Measurements from ENCODE around the gene KLRG1. TPM values are rescaled to one million over a fixed set of nuclear protein-coding genes. Genes with fewer than 3 reads are reported as not detected.

KLRG1 gene
- total RNA-seq, 1 experiment from 2014 or later: 2.1 TPM

DNA sequence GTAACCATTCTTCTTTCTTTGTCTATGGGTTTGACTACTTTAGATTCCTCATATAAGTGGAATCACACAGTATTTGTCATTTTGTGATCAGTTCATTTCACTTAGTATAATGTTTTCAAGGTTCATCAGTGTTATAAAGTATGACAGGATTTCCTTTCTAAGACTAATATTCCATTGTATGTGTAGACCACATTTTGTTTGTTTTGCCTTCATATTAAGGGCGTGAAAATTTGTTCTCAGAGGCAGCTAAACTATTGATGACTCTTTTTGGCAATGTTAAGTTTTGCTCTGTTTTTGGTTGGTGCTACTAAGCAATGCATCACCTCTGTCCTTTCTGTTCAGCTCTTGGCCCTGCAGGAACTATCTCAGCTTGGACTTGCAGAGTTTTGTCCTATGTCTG is 1.7 kb upstream of the KLRG1 start:
- no peaks in the 10 kb centered on the region for H3K79me2 ChIP-seq (ENCODE audit: insufficient read depth, low read length)
- H4K91ac ChIP-seq (ENCODE audit: insufficient read length, low read depth, low read length): no peak overlapping the region
- no peaks in the 10 kb centered on the region for H3K4me1 ChIP-seq (ENCODE audit: insufficient read depth, low read length)
- no peaks in the 10 kb centered on the region for H3K79me1 ChIP-seq (ENCODE audit: insufficient read depth, low read depth, low read length, poor library complexity, severe bottlenecking)
- no CpG with 5 or more reads among the region's 1 CpG for WGBS (ENCODE audit: extremely low coverage, insufficient read length, low lambda C conversion rate)
- H2AFZ ChIP-seq (ENCODE audit: low read length): no peak overlapping the region
- H2BK20ac ChIP-seq (ENCODE audit: low read depth, low read length, poor library complexity, severe bottlenecking): no peak overlapping the region
- no peaks in the 10 kb centered on the region for H3K23me2 ChIP-seq (ENCODE audit: insufficient read length, low read depth, low read length, poor library complexity, severe bottlenecking)
- H2BK5ac ChIP-seq (ENCODE audit: insufficient read length, low read length): no peak overlapping the region
- no peak overlapping the region for H3K18ac ChIP-seq (ENCODE audit: insufficient read length, low read depth, low read length)
- H3K9ac ChIP-seq (ENCODE audit: extremely low read depth, insufficient read length, low read length): no peak overlapping the region
- no peak overlapping the region for H4K5ac ChIP-seq (ENCODE audit: insufficient read length, low read depth, low read length)
- H3K23ac ChIP-seq (ENCODE audit: insufficient read length, low read depth, low read length): no peak overlapping the region
- H3K4me1 Mint-ChIP-seq: no peaks in the 10 kb centered on the region
- H3K4me2 ChIP-seq (ENCODE audit: insufficient read depth, insufficient read length, low read length): no peak overlapping the region
- H3K9me3 ChIP-seq (ENCODE audit: control insufficient read depth, low read depth, low read length): no peaks in the 10 kb centered on the region
- H3K9me3 Mint-ChIP-seq: no peaks in the 10 kb centered on the region
- H2BK120ac ChIP-seq (ENCODE audit: low read depth, low read length, poor library complexity, severe bottlenecking): no peak overlapping the region
- no peaks in the 10 kb centered on the region for H3K36me3 Mint-ChIP-seq (ENCODE audit: insufficient read depth in 1 of 3, low read depth in 3 of 3)
- H3K4ac ChIP-seq (ENCODE audit: low read depth, low read length): no peak overlapping the region
- no peak for DNase-seq
- TF ChIP-seq, protein P1, sequence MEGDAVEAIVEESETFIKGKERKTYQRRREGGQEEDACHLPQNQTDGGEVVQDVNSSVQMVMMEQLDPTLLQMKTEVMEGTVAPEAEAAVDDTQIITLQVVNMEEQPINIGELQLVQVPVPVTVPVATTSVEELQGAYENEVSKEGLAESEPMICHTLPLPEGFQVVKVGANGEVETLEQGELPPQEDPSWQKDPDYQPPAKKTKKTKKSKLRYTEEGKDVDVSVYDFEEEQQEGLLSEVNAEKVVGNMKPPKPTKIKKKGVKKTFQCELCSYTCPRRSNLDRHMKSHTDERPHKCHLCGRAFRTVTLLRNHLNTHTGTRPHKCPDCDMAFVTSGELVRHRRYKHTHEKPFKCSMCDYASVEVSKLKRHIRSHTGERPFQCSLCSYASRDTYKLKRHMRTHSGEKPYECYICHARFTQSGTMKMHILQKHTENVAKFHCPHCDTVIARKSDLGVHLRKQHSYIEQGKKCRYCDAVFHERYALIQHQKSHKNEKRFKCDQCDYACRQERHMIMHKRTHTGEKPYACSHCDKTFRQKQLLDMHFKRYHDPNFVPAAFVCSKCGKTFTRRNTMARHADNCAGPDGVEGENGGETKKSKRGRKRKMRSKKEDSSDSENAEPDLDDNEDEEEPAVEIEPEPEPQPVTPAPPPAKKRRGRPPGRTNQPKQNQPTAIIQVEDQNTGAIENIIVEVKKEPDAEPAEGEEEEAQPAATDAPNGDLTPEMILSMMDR (conservative IDR thresholded peaks at IDR 0.05): no peak
- H3T11ph ChIP-seq (ENCODE audit: low read length): no peak overlapping the region
- H2BK15ac ChIP-seq (ENCODE audit: low read depth, low read length): no peak overlapping the region
- no peak overlapping the region for H2BK12ac ChIP-seq (ENCODE audit: insufficient read length, low read depth, low read length)
- H4K20me1 ChIP-seq (ENCODE audit: control insufficient read depth, insufficient read depth, insufficient read length): no peaks in the 10 kb centered on the region
- no peak overlapping the region for H4K8ac ChIP-seq (replicated peaks; ENCODE audit: insufficient read length, low read depth, low read length)
- H3K27ac Mint-ChIP-seq: no peak overlapping the region
- H3K27me3 Mint-ChIP-seq (ENCODE audit: low read depth): no peaks in the 10 kb centered on the region
- H3K4me3 Mint-ChIP-seq: no peak overlapping the region
- H3K27ac ChIP-seq (ENCODE audit: insufficient read length, low read depth, low read length): no peak overlapping the region
- H3K27me3 ChIP-seq (ENCODE audit: insufficient read depth, low read length): no peaks in the 10 kb centered on the region
- no peak overlapping the region for H3K56ac ChIP-seq (ENCODE audit: insufficient read length, low read depth, low read length)
- H3K14ac ChIP-seq (ENCODE audit: insufficient read depth, low read length): no peak overlapping the region
- H2AK5ac ChIP-seq (ENCODE audit: insufficient read length, low read length): no peak overlapping the region
